ENCODE data around the gene PIK3R6.

Gene PIK3R6

GRCh38 chr17:8781776-8782175, 85.7 kb downstream of the PIK3R6 start:
- TF ChIP-seq, protein P1, sequence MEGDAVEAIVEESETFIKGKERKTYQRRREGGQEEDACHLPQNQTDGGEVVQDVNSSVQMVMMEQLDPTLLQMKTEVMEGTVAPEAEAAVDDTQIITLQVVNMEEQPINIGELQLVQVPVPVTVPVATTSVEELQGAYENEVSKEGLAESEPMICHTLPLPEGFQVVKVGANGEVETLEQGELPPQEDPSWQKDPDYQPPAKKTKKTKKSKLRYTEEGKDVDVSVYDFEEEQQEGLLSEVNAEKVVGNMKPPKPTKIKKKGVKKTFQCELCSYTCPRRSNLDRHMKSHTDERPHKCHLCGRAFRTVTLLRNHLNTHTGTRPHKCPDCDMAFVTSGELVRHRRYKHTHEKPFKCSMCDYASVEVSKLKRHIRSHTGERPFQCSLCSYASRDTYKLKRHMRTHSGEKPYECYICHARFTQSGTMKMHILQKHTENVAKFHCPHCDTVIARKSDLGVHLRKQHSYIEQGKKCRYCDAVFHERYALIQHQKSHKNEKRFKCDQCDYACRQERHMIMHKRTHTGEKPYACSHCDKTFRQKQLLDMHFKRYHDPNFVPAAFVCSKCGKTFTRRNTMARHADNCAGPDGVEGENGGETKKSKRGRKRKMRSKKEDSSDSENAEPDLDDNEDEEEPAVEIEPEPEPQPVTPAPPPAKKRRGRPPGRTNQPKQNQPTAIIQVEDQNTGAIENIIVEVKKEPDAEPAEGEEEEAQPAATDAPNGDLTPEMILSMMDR (conservative IDR thresholded peaks at IDR 0.05; ENCODE audit: low read depth, low read length): no peak
- DNase-seq (ENCODE audit: low read depth): no peak
- H3K4me3 ChIP-seq (ENCODE audit: low read length): no peak overlapping the region

GRCh38 chr17:8776881-8777280, 90.6 kb downstream of the PIK3R6 start:
- no peak for DNase-seq (ENCODE audit: low read depth)
- no peak overlapping the region for H3K4me3 ChIP-seq (ENCODE audit: low read length)
- TF ChIP-seq, protein P1 (conservative IDR thresholded peaks at IDR 0.05; ENCODE audit: low read depth, low read length): no peak

- no peak overlapping the region for H3K4me3 ChIP-seq (ENCODE audit: low read length)
- DNase-seq (ENCODE audit: low read depth): no peak
- TF ChIP-seq, protein P1 (conservative IDR thresholded peaks at IDR 0.05; ENCODE audit: low read depth, low read length): no peak
These were observed 91.2 kb downstream of the PIK3R6 start for GRCh38 chr17:8776248-8776647.

DNA sequence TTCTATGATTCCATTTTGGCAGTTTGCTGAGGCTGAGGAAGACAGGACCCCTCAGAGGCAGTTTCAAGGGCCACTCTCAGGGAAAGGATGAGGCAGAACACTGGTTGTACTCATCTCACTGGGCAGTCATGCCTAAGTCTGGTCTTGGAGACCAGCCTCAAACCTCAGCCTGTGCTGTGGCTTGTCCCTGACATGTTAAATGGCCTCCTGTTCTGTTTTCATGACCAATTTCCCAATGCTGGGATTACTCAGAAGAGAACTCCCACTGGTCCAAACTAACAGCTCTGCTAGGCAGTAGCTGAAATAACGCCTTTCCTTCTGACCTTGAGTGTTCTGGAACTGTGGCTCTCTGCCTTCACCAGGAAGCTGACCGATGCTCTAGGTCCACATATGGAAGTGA, 100.7 kb downstream of the PIK3R6 start:
- no peak overlapping the region for H3K4me3 ChIP-seq (ENCODE audit: low read length)
- TF ChIP-seq, protein P1 (conservative IDR thresholded peaks at IDR 0.05; ENCODE audit: low read depth, low read length): no peak
- DNase-seq (ENCODE audit: low read depth): no peak

- no peak overlapping the region for H3K4me3 ChIP-seq (ENCODE audit: low read length)
- no peak for DNase-seq (ENCODE audit: low read depth)
These were observed 105.5 kb downstream of the PIK3R6 start for GRCh38 chr17:8762012-8762411.

GRCh38 chr17:8758137-8758596, 109.3 kb downstream of the PIK3R6 start, which contains the start of gene SPDYE4:
TSS of gene SPDYE4 (minus strand) at chr17:8758546. CDS start at chr17:8758382, 164 bp downstream.
- TF ChIP-seq, protein P1 (conservative IDR thresholded peaks at IDR 0.05; ENCODE audit: low read depth, low read length): no peak
- DNase-seq (ENCODE audit: low read depth): no peak
- H3K4me3 ChIP-seq (ENCODE audit: low read length): no peak within 1 kb of the TSS

More at GRCh38 chr17:8762012-8762411, 105.5 kb downstream of the PIK3R6 start:
- TF ChIP-seq, protein P1 (conservative IDR thresholded peaks at IDR 0.05; ENCODE audit: low read depth, low read length): no peak

DNA sequence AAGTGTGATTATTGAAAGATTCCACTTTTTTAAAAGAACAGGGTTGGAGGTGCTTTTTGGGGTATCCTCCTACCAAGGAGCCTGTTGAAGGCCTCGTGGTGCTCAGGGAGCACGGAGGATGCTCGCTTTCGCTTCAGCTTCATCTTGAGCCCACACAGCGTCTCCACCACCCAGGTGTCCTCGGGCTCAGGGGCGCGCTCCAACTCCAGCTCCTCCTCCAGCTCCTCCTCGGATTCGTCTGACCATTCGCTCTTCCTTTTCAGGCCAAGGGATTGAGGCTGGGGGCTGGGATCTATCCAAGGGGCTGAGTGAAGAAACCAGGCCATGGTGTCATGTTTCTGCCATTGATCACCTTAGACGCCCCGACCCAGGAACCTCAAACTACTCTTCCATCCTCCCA, 110.3 kb downstream of the PIK3R6 start:
- DNase-seq (ENCODE audit: low read depth): no peak
- no peak overlapping the region for H3K4me3 ChIP-seq (ENCODE audit: low read length)
- TF ChIP-seq, protein P1 (conservative IDR thresholded peaks at IDR 0.05; ENCODE audit: low read depth, low read length): no peak
